ENCODE measurements around the gene KAZN.

The KAZN gene

DNA sequence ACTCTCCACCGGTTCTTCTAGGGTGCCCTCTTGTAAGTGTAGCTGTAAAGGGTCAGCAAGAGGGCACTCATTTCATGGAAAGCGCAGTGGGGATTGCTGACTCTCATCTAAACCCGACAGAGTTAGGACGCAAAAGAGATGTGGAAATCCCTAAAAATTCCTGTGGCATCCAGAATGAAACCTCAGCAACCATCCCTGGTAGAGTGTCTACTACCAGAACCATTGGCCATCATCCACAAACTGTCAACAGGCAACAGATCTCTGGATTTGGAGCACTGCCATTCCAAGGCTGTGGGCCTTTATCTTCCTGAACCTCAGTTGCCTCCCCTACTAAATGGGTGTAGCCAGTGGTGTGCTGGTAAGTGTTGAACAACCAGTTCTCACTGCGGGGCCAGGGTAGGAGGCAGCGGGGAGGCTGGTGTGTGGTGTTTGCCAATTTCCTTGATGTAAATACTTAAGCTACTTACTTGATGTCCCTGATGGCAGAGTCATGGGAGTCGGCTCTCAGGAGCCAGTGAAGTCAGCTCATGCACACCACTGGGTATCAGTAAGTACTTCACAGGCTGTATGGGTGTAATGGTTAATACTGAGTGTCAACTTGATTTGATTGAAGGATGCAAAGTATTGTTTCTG lies 195.8 kb downstream of the KAZN start:
- no peak for DNase-seq (ENCODE audit: low spot score)

- no peak for DNase-seq (ENCODE audit: low spot score)
Observed at GRCh38 chr1:14794906-14795305, 196.4 kb downstream of the KAZN start.

GRCh38 chr1:14795589-14795988 lies 197.1 kb downstream of the KAZN start:
- no peak for DNase-seq (ENCODE audit: low spot score)

- no peak for DNase-seq (ENCODE audit: low spot score)
Observed at GRCh38 chr1:14800014-14800413, 201.5 kb downstream of the KAZN start.

GRCh38 chr1:14800500-14801076 lies 202.1 kb downstream of the KAZN start:
- DNase-seq (ENCODE audit: low spot score): no peak

DNA sequence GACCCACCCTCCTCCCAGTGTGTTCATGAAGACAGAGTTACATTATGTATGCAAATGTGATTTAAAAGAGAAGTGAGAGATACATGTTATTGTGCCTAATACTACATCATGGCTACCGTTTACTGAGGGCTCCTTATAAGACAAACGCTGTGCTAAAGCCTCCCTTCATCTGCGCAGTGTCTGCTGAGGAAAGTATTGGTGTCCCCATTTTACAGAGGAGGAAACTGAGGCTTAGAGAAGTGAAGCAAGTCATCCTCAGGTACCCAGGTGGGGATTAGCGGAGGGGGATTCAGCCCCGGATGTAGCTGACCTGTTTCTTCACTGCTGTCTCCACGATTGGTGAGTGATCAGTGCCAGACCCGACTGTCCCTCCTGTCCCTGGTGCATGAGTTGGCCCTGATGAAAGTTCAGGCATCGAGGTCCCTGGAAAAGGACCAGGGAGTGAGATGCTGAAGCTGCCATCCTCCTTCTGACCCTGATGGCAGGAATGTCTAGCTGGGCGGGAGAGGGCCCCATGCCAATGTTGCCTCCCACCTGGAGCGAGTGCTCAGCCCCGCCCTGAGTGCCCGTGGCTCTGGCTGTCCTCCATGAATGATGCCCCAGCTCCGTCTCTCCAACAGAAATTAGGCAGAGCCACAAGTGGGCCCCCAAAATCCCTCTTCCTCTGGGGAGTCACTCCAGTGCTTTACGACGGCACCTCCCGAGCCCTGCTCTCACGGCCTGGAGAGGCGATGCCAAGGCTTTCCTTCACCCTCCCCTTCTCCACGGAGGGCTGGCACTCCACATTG lies 204.7 kb downstream of the KAZN start:
- DNase-seq (ENCODE audit: low spot score): no peak

DNA sequence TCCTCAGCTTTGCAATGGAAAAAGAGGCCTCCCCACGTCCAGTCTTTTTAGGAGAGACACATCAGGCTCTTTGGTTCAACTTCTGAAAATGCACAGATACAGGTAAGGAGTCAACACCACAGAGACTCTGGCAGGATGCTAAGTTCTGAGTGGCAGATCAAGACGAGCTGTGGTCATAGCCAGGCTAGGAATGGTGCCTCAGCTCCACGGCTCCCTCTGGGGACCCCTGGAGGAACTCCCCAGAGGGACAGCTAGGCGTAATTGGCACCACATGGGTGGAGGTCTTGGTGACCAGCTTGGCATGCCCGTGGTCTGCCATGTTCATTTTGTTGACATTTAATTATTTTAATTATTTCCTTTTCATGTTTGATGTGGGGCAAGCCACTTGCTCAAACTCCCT lies 206.1 kb downstream of the KAZN start:
- no peak for DNase-seq (ENCODE audit: low spot score)

GRCh38 chr1:14806772-14807171 lies 208.3 kb downstream of the KAZN start:
- no peak for DNase-seq (ENCODE audit: low spot score)

DNA sequence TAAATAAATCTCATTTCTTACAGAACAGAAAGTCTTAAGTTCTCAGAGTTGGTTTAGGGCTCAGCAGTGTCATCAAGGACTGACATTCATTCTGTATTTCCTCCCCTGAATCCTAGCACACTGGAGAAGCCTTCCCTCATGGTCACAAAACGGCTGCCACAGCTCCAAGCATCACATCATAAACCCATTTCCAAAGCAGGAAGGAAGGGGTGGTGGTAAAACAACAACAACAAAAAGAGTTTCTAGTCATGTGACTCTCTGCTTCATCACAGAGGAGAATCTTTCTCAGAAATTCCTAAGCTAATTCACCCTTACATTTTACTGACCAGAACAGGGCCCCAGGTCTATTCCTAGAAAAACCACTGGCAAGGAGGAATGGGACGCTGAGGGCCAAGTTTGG lies 210.3 kb downstream of the KAZN start:
- no peak for DNase-seq (ENCODE audit: low spot score)

GRCh38 chr1:14809191-14809981 lies 210.9 kb downstream of the KAZN start:
- DNase-seq (ENCODE audit: low spot score): no peak

GRCh38 chr1:14810595-14811361 lies 212.3 kb downstream of the KAZN start:
- DNase-seq (ENCODE audit: low spot score): no peak

DNA sequence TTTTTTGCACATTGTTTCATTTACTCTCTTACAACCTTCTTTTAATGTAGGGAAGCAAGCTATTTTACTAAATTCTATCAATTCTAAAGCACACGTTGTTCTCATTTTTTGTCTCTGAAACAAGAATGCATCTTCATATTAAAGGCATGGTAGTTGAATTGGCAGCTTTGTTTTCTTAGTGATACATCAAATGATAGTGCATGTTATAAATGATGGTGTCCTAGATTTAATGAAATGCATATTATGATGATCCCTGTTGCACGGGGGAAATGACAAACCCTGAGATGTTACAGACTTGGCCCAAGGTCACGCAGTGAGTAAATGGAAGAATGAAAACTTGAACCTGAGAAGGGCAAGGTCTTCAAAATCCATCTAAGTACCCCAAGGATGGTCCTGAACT lies 213.1 kb downstream of the KAZN start:
- no peak for DNase-seq (ENCODE audit: low spot score)

GRCh38 chr1:14812189-14812588 lies 213.7 kb downstream of the KAZN start:
- DNase-seq (ENCODE audit: low spot score): no peak

DNA sequence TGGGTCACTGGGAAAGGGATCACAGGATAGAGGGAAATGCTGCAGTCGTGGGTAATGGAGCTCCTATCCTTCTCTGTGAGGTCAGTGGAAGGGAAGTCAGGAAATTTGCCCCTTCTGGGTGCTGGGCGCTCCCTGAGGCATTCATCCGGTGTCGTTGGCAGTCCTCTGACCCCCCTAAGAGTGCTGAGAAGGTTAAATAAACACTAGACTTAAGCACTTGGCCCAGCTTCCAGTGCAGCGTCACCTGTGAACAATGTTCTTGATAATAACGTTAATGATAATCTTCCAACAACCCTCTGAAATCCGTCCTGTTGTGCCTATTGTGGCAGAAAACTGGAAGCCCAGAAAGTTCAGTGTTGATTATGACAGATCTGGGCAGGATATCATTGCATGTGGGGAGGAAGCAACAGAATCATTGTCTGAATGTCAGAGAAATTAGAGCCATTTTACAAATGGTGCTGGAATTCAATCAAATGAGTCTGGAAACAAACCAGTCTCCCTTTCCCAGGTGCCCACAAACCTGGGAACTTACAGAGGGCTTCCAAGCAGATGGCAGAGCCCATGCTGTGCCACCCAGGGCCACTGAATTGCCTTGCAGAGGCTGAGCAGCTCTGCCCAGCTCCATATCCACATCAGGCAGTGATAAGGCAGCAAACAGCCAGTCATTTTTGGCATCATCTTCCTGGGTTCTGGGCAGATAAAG lies 216.8 kb downstream of the KAZN start:
- DNase-seq (ENCODE audit: low spot score): no peak

DNA sequence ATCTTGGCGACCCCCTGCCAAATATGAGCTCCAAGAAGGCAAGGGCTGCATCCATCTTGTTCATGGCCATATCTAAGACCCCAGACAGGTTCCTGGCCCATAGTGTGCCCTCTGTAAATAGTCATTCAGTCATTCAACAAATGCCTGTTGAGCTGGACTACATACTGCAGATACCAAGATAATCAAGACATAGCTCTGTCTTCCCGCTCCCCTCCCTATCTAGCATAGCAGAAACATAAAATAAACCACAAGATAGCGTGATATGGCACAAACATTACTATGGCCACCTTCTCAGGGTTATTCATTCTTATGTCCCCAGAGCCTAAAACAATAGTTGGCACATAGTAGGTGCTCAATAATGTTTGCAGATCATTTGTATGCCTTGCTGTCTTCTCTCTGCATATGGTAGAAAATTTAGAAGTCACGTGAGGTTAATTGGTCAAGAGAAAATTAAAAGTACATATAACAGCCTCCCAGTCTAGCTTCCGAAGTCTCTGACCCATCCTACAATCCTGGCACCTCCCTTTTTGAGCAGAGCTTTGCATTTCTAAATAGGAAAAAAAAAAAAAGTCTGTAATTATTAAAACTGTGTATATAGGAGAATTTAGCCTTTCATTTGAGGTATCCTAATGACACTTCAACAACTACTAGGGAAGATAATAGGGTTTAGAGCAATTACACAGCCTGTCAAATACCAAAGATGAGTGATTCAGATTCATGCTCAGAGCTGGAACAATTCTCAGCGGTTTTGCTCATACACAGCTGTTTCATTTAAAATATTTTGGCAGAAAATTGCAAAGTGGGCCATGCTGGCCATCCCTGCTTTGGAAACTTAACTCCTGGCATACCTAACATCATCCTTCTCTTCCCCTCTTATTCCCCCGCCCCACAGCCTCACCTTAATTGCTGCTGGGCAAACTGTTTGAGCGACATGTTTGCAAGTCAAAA lies 219.0 kb downstream of the KAZN start:
- no peak for DNase-seq (ENCODE audit: low spot score)

GRCh38 chr1:14820295-14821085 lies 222.0 kb downstream of the KAZN start:
- no peak for DNase-seq (ENCODE audit: low spot score)

- no peak for DNase-seq (ENCODE audit: low spot score)
Observed at GRCh38 chr1:14822493-14822892, 224.0 kb downstream of the KAZN start.

DNA sequence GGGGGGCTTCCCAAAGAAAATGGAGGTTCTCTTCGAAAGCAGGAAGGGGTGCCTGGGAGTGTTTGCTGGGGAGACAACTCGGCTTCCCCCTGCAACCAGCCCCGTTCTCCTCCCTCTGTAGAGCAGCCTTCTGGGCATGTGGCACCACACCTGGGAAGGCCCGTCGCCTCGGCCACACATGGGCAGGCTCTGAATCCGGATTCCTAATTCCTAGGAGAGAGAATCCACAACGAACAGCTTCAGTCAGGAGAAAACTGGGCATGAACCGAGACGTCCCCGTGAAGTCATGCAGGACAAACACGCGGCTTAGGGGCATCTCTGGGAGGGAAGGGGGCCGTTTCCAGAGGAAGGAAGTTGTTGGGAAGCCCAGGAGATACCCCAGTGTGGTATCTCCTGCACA lies 224.5 kb downstream of the KAZN start:
- DNase-seq (ENCODE audit: low spot score): no peak

- DNase-seq (ENCODE audit: low spot score): no peak
Observed at GRCh38 chr1:14824314-14824915, 225.9 kb downstream of the KAZN start.
